Limb (tissue), 2 donors: ENCODE data around the gene TXLNB.
"Not testable (repeated sequence)": the region's sequence is repeated elsewhere in the genome, so short reads cannot be mapped to it uniquely, and the experiment has no call there.

Experiments
- DNase-seq, 2 donors: peaks; one replicate each; pipeline ENCODE4 v3.0.0-alpha.2; 2016; ENCODE audit errors: extremely low spot score in 2 of 2

TXLNB gene

DNA sequence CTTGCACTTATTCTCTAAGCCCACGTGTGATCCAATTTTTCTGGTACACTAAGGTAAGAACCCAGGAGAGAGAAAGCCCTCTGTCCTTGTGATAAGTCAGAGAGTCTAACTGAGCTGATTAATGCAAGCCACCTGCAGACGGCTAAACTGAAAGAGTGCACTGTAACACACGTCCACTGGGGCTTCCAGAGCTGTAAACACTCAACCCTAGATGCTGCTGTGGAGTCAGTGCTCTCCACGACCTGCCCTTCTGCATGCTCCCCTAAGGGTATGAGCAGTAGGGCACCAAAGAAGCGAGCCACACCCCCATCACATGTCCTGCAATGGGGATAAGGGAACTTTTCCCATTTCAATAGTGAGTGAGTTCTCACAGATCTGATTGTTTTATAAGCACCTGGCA lies 55.7 kb downstream of the TXLNB start:
- DNase-seq: no peak

DNA sequence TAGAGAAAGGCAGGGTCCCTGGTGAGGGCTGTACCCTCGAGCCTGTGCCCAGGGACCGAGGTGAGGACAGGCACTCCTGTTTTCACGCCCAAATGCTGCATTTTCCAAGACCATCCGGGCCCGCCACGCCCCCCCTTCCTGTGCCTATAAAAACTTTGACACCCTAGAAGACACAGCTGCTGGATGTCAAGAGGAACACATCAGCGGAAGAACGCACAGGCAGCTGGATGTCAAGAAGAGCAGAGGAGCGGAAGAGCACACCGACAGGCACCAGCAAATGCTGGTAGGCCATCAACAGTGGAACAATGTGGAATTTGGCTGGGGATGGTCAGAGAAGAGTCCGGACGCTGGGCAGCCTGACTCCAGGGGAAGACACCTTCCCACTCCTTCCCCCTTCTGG lies 56.1 kb downstream of the TXLNB start:
- no peak for DNase-seq

- not testable (repeated sequence) for DNase-seq
These were observed 57.6 kb downstream of the TXLNB start for GRCh38 chr6:139234193-139234592.

DNA sequence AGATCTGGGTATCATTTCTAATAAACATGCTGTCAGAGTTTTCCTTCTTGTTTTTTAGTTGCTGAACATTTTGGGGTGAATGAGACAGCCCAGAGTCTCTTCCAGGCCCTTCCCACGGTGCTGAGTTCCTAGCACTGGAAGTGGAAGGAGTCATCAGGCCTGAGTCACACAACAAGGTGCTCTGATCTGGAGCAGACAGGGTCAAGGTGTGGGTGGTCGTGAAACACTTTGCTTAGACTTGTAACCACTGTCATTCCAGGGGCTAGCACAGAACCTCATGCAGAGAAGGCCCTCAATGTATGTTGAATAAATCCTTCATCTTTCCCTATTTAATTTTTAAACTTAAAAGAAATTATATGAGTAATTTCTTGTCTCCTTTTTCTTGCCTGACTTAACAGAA lies 60.6 kb downstream of the TXLNB start:
- no peak for DNase-seq

DNA sequence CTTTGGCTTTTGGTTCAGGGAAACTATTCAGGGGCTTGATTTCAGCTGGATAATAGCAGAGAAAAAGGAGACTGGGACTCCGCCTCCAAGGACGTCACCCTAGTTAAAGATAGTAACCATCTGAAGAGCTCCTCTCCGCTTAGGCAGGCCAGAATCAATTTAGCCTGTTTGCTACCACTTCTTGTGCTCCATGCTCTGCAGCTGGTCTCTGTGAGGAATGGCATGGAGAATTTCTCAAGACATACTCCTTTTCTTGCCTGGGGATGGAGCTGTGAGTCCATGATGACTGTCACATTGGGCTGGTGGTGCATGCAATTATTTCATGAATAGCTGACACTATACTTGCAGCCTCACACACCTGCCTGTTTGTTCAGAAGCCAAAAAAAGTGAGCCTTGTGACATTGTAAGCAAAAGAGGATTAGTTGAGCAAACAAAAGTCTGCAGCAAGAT lies 61.4 kb downstream of the TXLNB start:
- DNase-seq: no peak

GRCh38 chr6:139228387-139228786 lies 63.4 kb downstream of the TXLNB start:
- DNase-seq: not testable (repeated sequence)

DNA sequence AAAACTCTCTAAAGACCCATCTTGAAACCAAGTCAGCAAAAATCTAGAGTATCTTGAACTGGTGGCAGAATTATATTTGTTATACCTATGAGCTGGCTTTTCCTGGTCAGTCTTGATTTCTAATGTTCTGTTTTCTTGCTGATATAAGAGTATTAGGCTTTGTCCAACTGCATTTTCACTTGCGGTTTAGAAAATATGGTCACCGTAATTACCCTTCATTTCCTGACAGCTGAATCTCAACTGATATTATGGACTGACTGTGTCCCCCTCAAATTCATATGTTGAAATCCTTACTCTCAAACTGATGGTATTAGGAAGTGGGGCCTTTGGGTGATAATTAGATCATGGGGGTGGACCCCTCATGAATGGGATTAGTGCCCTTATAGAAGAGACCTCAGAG lies 72.1 kb downstream of the TXLNB start:
- no peak for DNase-seq

DNA sequence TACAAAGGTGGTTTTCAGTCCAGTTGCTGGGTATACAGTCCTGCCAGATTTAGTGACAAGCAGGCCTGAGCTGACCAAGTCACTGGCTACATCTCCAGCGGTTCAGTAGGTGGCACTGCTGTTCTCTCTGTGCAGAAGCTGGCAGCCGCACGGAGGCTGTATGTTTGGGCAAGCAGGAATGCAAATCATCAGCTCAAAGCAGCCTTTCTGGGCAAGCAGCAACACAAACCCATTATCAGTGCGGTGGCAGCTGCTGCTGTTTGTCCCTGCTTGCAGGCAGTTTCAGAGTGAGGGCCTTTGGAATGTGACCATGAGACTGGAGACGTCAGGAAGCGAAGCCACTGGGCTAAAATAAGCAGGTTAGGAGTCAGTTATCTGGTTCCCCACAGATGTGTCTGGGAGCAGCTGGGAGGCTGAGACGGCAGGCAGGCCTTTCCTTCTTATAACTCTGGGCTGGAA lies 72.5 kb downstream of the TXLNB start:
- peak; percentile 78 to 91 for DNase-seq

- not testable (repeated sequence) for DNase-seq
These were observed 79.3 kb downstream of the TXLNB start for GRCh38 chr6:139212460-139212859.

DNA sequence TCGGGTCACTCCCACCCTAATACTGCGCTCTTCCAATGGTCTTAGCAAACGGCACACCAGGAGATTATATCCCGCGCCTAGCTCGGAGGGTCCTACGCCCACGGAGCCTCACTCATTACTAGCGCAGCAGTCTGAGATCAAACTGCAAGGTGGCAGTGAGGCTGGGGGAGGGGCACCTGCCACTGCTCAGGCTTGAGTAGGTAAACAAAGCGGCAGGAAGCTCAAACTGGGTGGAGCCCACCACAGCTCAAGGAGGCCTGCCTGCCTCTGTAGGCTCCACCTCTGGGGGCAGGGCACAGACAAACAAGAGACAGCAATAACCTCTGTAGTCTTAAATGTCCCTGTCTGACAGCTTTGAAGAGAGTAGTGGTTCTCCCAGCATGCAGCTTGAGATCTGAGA lies 81.0 kb downstream of the TXLNB start:
- not testable (repeated sequence) for DNase-seq

- DNase-seq: no peak
These were observed 86.0 kb downstream of the TXLNB start for GRCh38 chr6:139205843-139206242.

DNA sequence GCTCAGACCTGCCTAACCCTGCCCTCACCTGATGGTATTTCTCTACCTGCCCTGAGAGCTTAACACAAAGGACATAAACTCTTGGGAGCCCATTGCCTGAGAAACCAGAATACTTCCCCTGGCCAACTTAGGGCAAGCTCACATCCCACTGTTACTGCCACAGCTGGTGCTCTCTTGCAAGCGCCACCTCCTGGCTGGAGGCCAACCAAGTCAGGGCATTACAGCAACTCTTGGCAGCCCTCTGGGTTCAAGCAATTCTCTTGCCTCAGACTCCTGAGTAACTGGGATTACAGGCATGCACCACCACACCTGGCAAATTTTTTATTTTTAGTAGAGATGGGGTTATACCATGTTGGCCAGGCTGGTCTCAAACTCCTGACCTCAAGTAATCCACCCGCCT lies 86.8 kb downstream of the TXLNB start:
- DNase-seq: no peak

DNA sequence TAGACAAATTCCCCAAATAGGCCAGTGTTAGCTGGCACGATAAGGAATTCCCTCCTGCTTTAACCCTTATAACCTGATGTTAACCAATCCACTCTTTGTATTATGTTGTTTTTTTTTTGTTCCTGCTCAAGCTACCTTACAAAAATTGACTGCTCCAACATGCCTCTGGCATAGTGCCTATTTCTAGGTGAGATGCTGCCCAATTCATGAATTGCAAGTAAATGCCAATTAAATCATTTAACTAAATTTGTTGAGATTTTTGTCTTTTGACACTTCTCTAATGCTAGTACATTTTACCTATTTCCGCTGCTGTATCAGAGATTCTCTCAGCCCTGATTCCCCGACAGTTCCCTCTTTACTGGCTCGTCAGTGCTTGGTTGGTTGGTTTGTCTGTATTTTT lies 90.4 kb downstream of the TXLNB start:
- no peak for DNase-seq

- no peak for DNase-seq
These were observed 93.1 kb downstream of the TXLNB start for GRCh38 chr6:139198529-139199288.

- DNase-seq: no peak
These were observed 97.1 kb downstream of the TXLNB start for GRCh38 chr6:139194740-139195139.
